Measurements from ENCODE around the gene COMP.

The COMP gene

DNA sequence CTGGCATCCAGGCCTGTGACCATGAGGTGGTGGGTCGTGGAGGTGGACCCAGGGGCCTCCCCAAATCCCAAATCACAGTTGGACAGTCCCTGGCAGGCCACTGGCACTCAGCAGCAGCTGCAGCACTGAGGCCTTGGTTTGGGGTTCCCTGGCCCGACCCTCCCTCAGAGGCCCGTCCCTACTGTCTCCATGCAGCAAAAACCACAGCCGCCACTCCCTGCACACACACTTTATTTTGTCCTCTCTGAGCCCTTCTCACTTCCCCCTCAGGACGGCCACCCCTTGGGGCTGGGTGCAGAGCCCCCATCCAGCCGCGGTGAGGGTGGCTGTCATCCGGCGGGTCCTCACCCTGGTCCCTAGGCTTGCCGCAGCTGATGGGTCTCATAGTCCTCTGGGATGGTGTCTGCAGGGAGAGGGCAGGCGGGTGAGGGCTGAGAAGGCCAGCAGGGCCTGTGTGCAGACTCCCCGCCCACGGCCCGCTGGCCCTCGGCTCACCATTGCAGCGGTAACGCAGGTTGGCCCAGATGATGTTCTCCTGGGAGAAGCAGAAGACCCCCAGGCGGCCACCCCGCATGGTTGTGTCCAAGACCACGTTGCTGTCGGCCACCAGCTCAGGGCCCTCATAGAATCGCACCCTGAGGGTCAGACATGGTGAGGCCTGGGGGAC lies 8.4 kb downstream of the COMP start:
- H4K20me1 ChIP-seq (ENCODE audit: insufficient read depth, low read length, poor library complexity, severe bottlenecking), result no peaks in the 10 kb centered on the region
- H3K4me2 ChIP-seq (ENCODE audit: low read depth, low read length, poor library complexity, severe bottlenecking), result no peak overlapping the region
- no peaks in the 10 kb centered on the region for H3K36me3 ChIP-seq (ENCODE audit: insufficient read depth, low read length)
- H3K79me2 ChIP-seq (ENCODE audit: insufficient read depth, low read length), result no peaks in the 10 kb centered on the region
- H3K9me2 ChIP-seq (replicated peaks; ENCODE audit: low read depth, low read length), result no peaks in the 10 kb centered on the region
- H3K9ac ChIP-seq (ENCODE audit: low read depth, low read length, poor library complexity, severe bottlenecking), result no peak overlapping the region
- H3K27me3 ChIP-seq (ENCODE audit: insufficient read depth, low read length, poor library complexity, severe bottlenecking), result no peaks in the 10 kb centered on the region
- no peaks in the 10 kb centered on the region for H3K4me1 ChIP-seq (ENCODE audit: insufficient read depth, low read length, poor library complexity, severe bottlenecking)
- H3F3A ChIP-seq (ENCODE audit: low read depth), result no peaks in the 10 kb centered on the region
- no peak overlapping the region for H3K4me3 ChIP-seq (ENCODE audit: low read length, poor library complexity, severe bottlenecking)
- TF ChIP-seq, protein P1, sequence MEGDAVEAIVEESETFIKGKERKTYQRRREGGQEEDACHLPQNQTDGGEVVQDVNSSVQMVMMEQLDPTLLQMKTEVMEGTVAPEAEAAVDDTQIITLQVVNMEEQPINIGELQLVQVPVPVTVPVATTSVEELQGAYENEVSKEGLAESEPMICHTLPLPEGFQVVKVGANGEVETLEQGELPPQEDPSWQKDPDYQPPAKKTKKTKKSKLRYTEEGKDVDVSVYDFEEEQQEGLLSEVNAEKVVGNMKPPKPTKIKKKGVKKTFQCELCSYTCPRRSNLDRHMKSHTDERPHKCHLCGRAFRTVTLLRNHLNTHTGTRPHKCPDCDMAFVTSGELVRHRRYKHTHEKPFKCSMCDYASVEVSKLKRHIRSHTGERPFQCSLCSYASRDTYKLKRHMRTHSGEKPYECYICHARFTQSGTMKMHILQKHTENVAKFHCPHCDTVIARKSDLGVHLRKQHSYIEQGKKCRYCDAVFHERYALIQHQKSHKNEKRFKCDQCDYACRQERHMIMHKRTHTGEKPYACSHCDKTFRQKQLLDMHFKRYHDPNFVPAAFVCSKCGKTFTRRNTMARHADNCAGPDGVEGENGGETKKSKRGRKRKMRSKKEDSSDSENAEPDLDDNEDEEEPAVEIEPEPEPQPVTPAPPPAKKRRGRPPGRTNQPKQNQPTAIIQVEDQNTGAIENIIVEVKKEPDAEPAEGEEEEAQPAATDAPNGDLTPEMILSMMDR (conservative IDR thresholded peaks at IDR 0.05; ENCODE audit: low read length), result no peak
- no peak for TF ChIP-seq EZH2phosphoT487 (IDR thresholded peaks at IDR 0.05; ENCODE audit: borderline replicate concordance)
- H2AFZ ChIP-seq (ENCODE audit: low read length), result no peak overlapping the region
- H3K9me3 ChIP-seq (ENCODE audit: insufficient read depth, low read depth, low read length), result no peaks in the 10 kb centered on the region

DNA sequence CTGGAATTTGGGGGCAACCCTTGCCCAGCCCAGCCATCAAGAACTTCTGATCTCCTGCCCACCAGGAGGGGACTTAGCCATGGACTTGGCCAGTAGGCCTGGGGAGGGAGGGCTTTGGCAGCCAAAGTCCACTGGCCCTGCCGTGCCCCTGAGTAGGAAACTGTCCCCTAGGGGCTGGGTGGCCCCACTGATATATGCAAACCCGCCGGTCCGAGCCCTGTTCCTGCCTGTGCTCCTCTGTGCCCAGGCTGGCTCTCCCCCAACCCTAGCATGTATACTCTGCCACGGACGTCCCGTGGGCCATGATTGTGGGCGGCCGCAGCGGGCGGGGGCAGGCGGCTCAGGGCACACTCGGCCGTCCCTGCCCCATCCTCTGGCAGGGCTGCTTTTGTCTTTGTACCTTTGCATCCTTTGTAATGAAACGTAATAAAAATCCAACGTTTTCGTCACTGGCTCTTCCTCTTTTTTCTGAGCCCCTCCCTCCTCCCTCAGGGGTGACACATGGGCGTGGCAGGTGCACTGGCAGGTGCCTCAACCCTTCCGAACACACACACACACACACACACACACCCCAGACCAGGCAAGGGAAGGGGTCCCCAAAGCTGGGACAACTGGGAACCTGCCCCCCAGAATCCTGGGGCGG lies 9.1 kb downstream of the COMP start:
- H3K36me3 ChIP-seq (ENCODE audit: insufficient read depth, low read length), result no peaks in the 10 kb centered on the region
- H3K4me1 ChIP-seq (ENCODE audit: insufficient read depth, low read length, poor library complexity, severe bottlenecking), result no peaks in the 10 kb centered on the region
- no peaks in the 10 kb centered on the region for H4K20me1 ChIP-seq (ENCODE audit: insufficient read depth, low read length, poor library complexity, severe bottlenecking)
- no peak for TF ChIP-seq EZH2phosphoT487 (IDR thresholded peaks at IDR 0.05; ENCODE audit: borderline replicate concordance)
- TF ChIP-seq, protein P1 (conservative IDR thresholded peaks at IDR 0.05; ENCODE audit: low read length), result no peak
- no peaks in the 10 kb centered on the region for H3K9me2 ChIP-seq (replicated peaks; ENCODE audit: low read depth, low read length)
- no peak overlapping the region for H2AFZ ChIP-seq (ENCODE audit: low read length)
- H3K9ac ChIP-seq (ENCODE audit: low read depth, low read length, poor library complexity, severe bottlenecking), result no peak overlapping the region
- H3K4me3 ChIP-seq (ENCODE audit: low read length, poor library complexity, severe bottlenecking), result no peak overlapping the region
- H3K9me3 ChIP-seq (ENCODE audit: insufficient read depth, low read depth, low read length), result no peaks in the 10 kb centered on the region
- no peak overlapping the region for H3K4me2 ChIP-seq (ENCODE audit: low read depth, low read length, poor library complexity, severe bottlenecking)
- H3F3A ChIP-seq (ENCODE audit: low read depth), result no peaks in the 10 kb centered on the region
- no peaks in the 10 kb centered on the region for H3K27me3 ChIP-seq (ENCODE audit: insufficient read depth, low read length, poor library complexity, severe bottlenecking)
- no peaks in the 10 kb centered on the region for H3K79me2 ChIP-seq (ENCODE audit: insufficient read depth, low read length)

DNA sequence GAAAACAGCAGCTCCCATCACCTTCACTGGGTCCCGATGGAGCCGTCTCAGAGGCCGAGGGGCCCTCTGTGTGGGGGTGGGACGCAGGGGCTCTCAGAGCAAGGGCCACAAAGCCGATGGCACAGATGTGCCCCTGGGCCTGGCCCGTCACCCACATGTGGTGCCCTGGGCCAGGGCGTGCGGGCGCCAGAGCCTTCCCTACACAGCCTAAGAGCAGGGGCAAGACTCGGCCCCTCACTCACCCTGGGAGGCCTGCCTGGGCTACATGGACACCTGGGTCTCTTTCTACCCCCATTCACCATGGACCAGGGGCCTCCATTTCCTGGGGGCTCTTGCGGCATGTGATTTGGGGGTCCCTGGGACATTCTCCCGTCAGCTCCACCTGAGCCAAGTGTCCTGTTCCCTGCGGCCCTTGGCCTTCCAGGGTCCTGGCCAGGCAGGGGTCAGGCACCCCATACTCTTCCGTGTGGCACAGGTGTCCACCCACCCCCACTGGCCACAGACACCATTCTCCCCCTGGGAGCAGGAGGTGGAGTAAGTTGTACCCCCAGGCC lies 10.0 kb downstream of the COMP start:
- Histone ChIP-seq H3K4me2 (ENCODE audit: low read depth, low read length, poor library complexity, severe bottlenecking) (no peak overlapping the region), H3K27me3 (ENCODE audit: insufficient read depth, low read length, poor library complexity, severe bottlenecking) (no peaks in the 10 kb centered on the region), H3K4me1 (ENCODE audit: insufficient read depth, low read length, poor library complexity, severe bottlenecking) (no peaks in the 10 kb centered on the region), H2AFZ (ENCODE audit: low read length) (no peak overlapping the region), H3K36me3 (ENCODE audit: insufficient read depth, low read length) (no peaks in the 10 kb centered on the region), H3K79me2 (ENCODE audit: insufficient read depth, low read length) (no peaks in the 10 kb centered on the region), H4K20me1 (ENCODE audit: insufficient read depth, low read length, poor library complexity, severe bottlenecking) (no peaks in the 10 kb centered on the region), H3K9me3 (ENCODE audit: insufficient read depth, low read depth, low read length) (no peaks in the 10 kb centered on the region), H3K9ac (ENCODE audit: low read depth, low read length, poor library complexity, severe bottlenecking) (no peak overlapping the region), H3K4me3 (ENCODE audit: low read length, poor library complexity, severe bottlenecking) (no peak overlapping the region), H3K9me2 (replicated peaks; ENCODE audit: low read depth, low read length) (no peaks in the 10 kb centered on the region), H3F3A (ENCODE audit: low read depth) (no peaks in the 10 kb centered on the region)
- TF ChIP-seq, protein P1 (conservative IDR thresholded peaks at IDR 0.05; ENCODE audit: low read length), result no peak
- TF ChIP-seq EZH2phosphoT487 (IDR thresholded peaks at IDR 0.05; ENCODE audit: borderline replicate concordance), result no peak
